CD4-positive, alpha-beta T cell (primary cell): Measurements from ENCODE around the gene PASD1. TPM values are rescaled to one million over a fixed set of nuclear protein-coding genes. Genes with fewer than 3 reads are reported as not detected.
"Not testable (repeated sequence)": the region's sequence is repeated elsewhere in the genome, so short reads cannot be mapped to it uniquely, and the experiment has no call there.

Source experiments
- ATAC-seq: fragments of 200-7000 bp; cut with Tn5 transposase; one replicate; pipeline ENCODE4 v1.10.0; 2022; ENCODE audit warnings: mild to moderate bottlenecking; ENCODE audit not compliant: poor library complexity
- CTCF ChIA-PET: fragments of 350-600 bp; sonication (Branson Sonifier 250); formaldehyde crosslinking; loops from one replicate; lab custom pipeline; 2021; ENCODE audit warnings: antibody characterized with exemption, inconsistent platforms; lab: Charles Lee
- POLR2A ChIA-PET: fragments of 350-600 bp; sonication (Branson Sonifier 250); formaldehyde crosslinking; loops from one replicate; lab custom pipeline; 2021; ENCODE audit warnings: antibody characterized with exemption, inconsistent platforms; lab: Charles Lee
- DNase-seq, 14 experiments: peaks; one replicate each; pipeline ENCODE4 v3.0.0-alpha.2; 2013 to 2020; ENCODE audit warnings: mixed read lengths in 2 of 14
- H3K27ac ChIP-seq, 2 donors: one replicate each; pipeline versions ENCODE4 v1.5.1 to v1.7.0; 2013; ENCODE audit warnings: low read length in 2 of 2, low read depth in 1 of 2, mild to moderate bottlenecking in 1 of 2
- H3K27me3 ChIP-seq, 2 experiments: 1 replicate in 1 of 2; 2 replicates in 1 of 2; pipeline versions ENCODE4 v1.6.1 to v1.7.0; 2013; ENCODE audit warnings: low read length in 2 of 2, control low read depth in 1 of 2, mild to moderate bottlenecking in 1 of 2, moderate library complexity in 1 of 2; ENCODE audit not compliant: insufficient read depth in 2 of 2, control insufficient read depth in 1 of 2
- H3K36me3 ChIP-seq: one replicate; pipeline ENCODE4 v1.6.1; 2013; ENCODE audit warnings: low read length, control low read depth; ENCODE audit not compliant: insufficient read depth
- H3K4me1 ChIP-seq: one replicate; pipeline ENCODE4 v1.6.1; 2013; ENCODE audit warnings: low read length, control low read depth; ENCODE audit not compliant: insufficient read depth
- H3K4me3 ChIP-seq: one replicate; pipeline ENCODE4 v1.5.1; 2013; ENCODE audit warnings: mild to moderate bottlenecking, low read length, moderate library complexity
- H3K9me3 ChIP-seq, 2 experiments: 1 replicate in 1 of 2; 2 replicates in 1 of 2; pipeline versions ENCODE4 v1.6.1 to v1.7.0; 2013; ENCODE audit warnings: low read length in 2 of 2, mild to moderate bottlenecking in 2 of 2, control low read depth in 1 of 2, moderate library complexity in 1 of 2; ENCODE audit not compliant: control insufficient read depth in 1 of 2, insufficient read depth in 1 of 2
- H3K27ac Mint-ChIP-seq: one replicate; pipeline ENCODE4 v1.8.0; 2020; ENCODE audit warnings: mixed read lengths
- H3K27me3 Mint-ChIP-seq: one replicate; pipeline ENCODE4 v1.8.0; 2021; ENCODE audit warnings: mixed read lengths
- H3K36me3 Mint-ChIP-seq: one replicate; pipeline ENCODE4 v1.8.0; 2021; ENCODE audit warnings: low read depth, mixed read lengths
- H3K4me1 Mint-ChIP-seq: one replicate; pipeline ENCODE4 v1.8.0; 2021; ENCODE audit warnings: low read depth, mixed read lengths
- H3K4me3 Mint-ChIP-seq: one replicate; pipeline ENCODE4 v1.8.0; 2020; ENCODE audit warnings: mild to moderate bottlenecking, mixed read lengths
- H3K9me3 Mint-ChIP-seq: one replicate; pipeline ENCODE4 v1.8.0; 2020; ENCODE audit warnings: mixed read lengths
- CTCF ChIP-seq: fragments of 200-600 bp; IDR thresholded peaks from one replicate; pipeline ENCODE4 v1.8.0; 2022; ENCODE audit warnings: antibody characterized with exemption, mild to moderate bottlenecking
- intact Hi-C, 2 experiments: fragments of 100-400 bp; cut with DNase I in 1 of 2; cut with micrococcal nuclease in 1 of 2; formaldehyde crosslinking; loops; one replicate each; pipeline versions ENCODE4 v1.15.1 to v1.9.0; 2023 to 2025; cut with DNase I, micrococcal nuclease
- total RNA-seq, 174 experiments: library from RNA in 2 of 174; stranded (reverse) in 2 of 174; gene quantifications; one replicate each; pipeline ENCODE4 v1.2.3 and lab custom pipeline; 2021 to 2026

The PASD1 gene
- total RNA-seq, 2 experiments from 2014 or later, result not detected

DNA sequence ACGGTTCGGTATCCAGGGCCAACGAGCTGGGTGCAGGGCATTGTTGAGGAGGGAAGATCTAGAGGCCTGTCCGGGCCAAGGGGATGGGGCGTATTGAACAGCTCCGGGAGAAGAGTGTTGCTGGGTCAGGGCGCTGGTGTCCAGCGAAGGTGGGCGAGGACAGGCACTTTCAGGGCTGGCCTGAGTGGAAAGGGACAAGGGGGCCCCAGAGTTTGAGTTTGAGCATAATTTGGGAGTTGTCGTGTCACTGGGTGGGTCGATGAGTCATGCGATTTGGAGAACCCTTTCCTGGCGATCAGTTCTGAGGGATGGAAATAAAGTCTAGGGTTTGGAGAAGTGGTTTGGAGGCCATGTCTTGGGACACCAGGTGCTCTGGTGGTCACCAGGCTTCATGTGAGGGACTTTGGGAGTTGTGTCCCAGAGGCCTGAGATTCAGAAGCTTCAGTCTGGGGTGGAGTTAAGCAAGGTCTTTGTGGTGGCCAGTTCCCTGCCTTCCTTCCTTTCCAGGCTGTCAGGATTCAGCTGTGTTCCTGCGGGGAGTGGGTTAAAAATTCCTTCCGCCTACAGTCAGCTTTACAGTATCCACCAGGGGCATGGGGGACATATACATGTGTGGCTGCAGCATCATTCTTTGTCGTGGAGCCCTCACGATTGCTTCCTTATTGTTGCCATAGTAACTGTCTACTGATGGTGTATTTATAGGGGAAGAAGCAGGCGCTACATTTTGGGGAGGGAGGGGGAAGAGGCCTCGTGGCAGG, 132.3 kb downstream of the PASD1 start:
- no peak overlapping the region for H3K27ac ChIP-seq
- no peak for ATAC-seq
- H3K4me1 Mint-ChIP-seq, result no peaks in the 10 kb centered on the region

GRCh38 chrX:151697082-151697481, 133.6 kb downstream of the PASD1 start:
- H3K27me3 Mint-ChIP-seq, result peaks cover 24% of the 10 kb centered on the region
- POLR2A ChIA-PET, H3K4me3 ChIP-seq, CTCF ChIA-PET, H3K27ac ChIP-seq, H3K9me3 Mint-ChIP-seq, H3K9me3 ChIP-seq, H3K4me1 ChIP-seq, intact Hi-C loops, H3K27ac Mint-ChIP-seq, H3K36me3 ChIP-seq, DNase-seq, H3K27me3 ChIP-seq, H3K4me3 Mint-ChIP-seq, H3K4me1 Mint-ChIP-seq, ATAC-seq, H3K36me3 Mint-ChIP-seq: not testable (repeated sequence)

More for the DNA sequence above, 132.3 kb downstream of the PASD1 start:
- Mint-ChIP-seq H3K36me3 (no peaks in the 10 kb centered on the region), H3K9me3 (no peaks in the 10 kb centered on the region), H3K27ac (no peak overlapping the region), H3K27me3 (peaks cover 24% of the 10 kb centered on the region), H3K4me3 (no peak overlapping the region)
- TF ChIP-seq CTCF, result no peak
- CTCF ChIA-PET, result no interaction called here
- Histone ChIP-seq H3K4me3 (no peak overlapping the region), H3K27me3 (no peaks in the 10 kb centered on the region), H3K4me1 (no peaks in the 10 kb centered on the region), H3K9me3 (no peaks in the 10 kb centered on the region), H3K36me3 (no peaks in the 10 kb centered on the region)
- no peak for DNase-seq
- POLR2A ChIA-PET, result no interaction called here
- intact Hi-C loops, result no loop called here

DNA sequence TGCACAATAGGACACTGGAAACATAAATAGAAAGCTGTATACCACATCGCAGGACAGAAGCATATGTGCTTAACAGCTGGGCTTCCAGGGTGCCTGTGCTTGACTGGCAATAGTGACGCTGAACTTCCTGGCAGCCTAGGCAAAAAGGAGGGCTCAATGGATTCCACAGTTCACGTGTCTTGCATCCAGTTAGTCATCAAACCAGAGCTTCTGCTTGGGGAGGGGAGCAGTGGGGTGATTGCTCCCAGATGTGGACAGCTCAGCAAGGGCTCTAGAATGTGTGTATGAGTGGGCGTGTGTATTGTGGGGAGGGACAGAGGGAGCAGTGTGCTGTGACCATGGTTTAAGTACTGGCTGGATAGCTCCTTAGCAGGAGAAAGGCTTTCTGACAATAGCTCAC, 134.0 kb downstream of the PASD1 start:
- no peaks in the 10 kb centered on the region for H3K9me3 ChIP-seq
- Mint-ChIP-seq H3K4me3 (no peak overlapping the region), H3K4me1 (no peaks in the 10 kb centered on the region), H3K27ac (no peak overlapping the region), H3K36me3 (no peaks in the 10 kb centered on the region), H3K27me3 (peaks cover 24% of the 10 kb centered on the region), H3K9me3 (no peaks in the 10 kb centered on the region)
- H3K27me3 ChIP-seq, result no peaks in the 10 kb centered on the region
- no peak for ATAC-seq
- no peak overlapping the region for H3K4me3 ChIP-seq
- CTCF ChIA-PET, result no interaction called here
- DNase-seq, result no peak
- H3K36me3 ChIP-seq, result no peaks in the 10 kb centered on the region
- TF ChIP-seq CTCF, result no peak
- POLR2A ChIA-PET, result no interaction called here
- no peaks in the 10 kb centered on the region for H3K4me1 ChIP-seq
- intact Hi-C loops, result no loop called here
- no peak overlapping the region for H3K27ac ChIP-seq

GRCh38 chrX:151698485-151698884, 135.0 kb downstream of the PASD1 start:
- no peak for TF ChIP-seq CTCF
- Mint-ChIP-seq H3K27ac (no peak overlapping the region), H3K4me1 (no peaks in the 10 kb centered on the region), H3K4me3 (no peak overlapping the region), H3K36me3 (no peaks in the 10 kb centered on the region), H3K9me3 (no peaks in the 10 kb centered on the region), H3K27me3 (peaks cover 17% of the 10 kb centered on the region)
- intact Hi-C loops, result no loop called here
- Histone ChIP-seq H3K4me1 (no peaks in the 10 kb centered on the region), H3K27me3 (no peaks in the 10 kb centered on the region), H3K9me3 (no peaks in the 10 kb centered on the region), H3K36me3 (no peaks in the 10 kb centered on the region), H3K27ac (no peak overlapping the region), H3K4me3 (no peak overlapping the region)
- ChIA-PET CTCF (no interaction called here), POLR2A (no interaction called here)
- ATAC-seq (no peak), DNase-seq (no peak)
